Neural progenitor cell (in vitro differentiated cells): ENCODE results near the gene TAF11L8. TPM values are rescaled to one million over a fixed set of nuclear protein-coding genes. Genes with fewer than 3 reads are reported as not detected.
A peak's percentile ranks its signal among the peaks of the same experiment; 100 is the strongest.
"Not testable (repeated sequence)": the region's sequence is repeated elsewhere in the genome, so short reads cannot be mapped to it uniquely, and the experiment has no call there.

Source experiments
- DNase-seq: peaks from one replicate; pipeline ENCODE4 v3.0.0-alpha.2; 2016; ENCODE audit warnings: low spot score
- H2AFZ ChIP-seq: fragments of 200-600 bp; sonication (generic); replicated peaks from 2 replicates; pipeline ENCODE4 v1.6.1; 2016; ENCODE audit warnings: antibody characterized with exemption
- H3F3A ChIP-seq: fragments of 200-600 bp; sonication (generic); 2 replicates; pipeline ENCODE4 v1.6.1; 2016; ENCODE audit warnings: antibody characterized with exemption, low read depth
- H3K27ac ChIP-seq: fragments of 200-600 bp; sonication (generic); 2 replicates; pipeline ENCODE4 v1.5.1; 2016; ENCODE audit warnings: mild to moderate bottlenecking
- H3K27me3 ChIP-seq: fragments of 200-600 bp; sonication (generic); 2 replicates; pipeline ENCODE4 v1.6.1; 2016; ENCODE audit warnings: mild to moderate bottlenecking, moderate library complexity
- H3K36me3 ChIP-seq: fragments of 200-600 bp; sonication (generic); 2 replicates; pipeline ENCODE4 v1.5.1; 2016
- H3K4me1 ChIP-seq: fragments of 200-600 bp; sonication (generic); 2 replicates; pipeline ENCODE4 v1.6.1; 2016; ENCODE audit warnings: mixed run types
- H3K4me2 ChIP-seq: fragments of 200-600 bp; sonication (generic); 2 replicates; pipeline ENCODE4 v1.6.1; 2016
- H3K4me3 ChIP-seq: fragments of 200-600 bp; sonication (generic); 2 replicates; pipeline ENCODE4 v1.5.1; 2016
- H3K79me2 ChIP-seq: fragments of 200-600 bp; sonication (generic); 2 replicates; pipeline ENCODE4 v1.6.1; 2016; ENCODE audit warnings: low read depth
- H3K9ac ChIP-seq: fragments of 200-600 bp; sonication (generic); 2 replicates; pipeline ENCODE4 v1.6.1; 2016
- H3K9me3 ChIP-seq: fragments of 200-600 bp; sonication (generic); 2 replicates; pipeline ENCODE4 v1.5.1; 2016; ENCODE audit warnings: low read depth
- H4K20me1 ChIP-seq: fragments of 200-600 bp; sonication (generic); 2 replicates; pipeline ENCODE4 v1.6.1; 2016; ENCODE audit warnings: low read depth
- H3K27ac Mint-ChIP-seq: 3 replicates; pipeline ENCODE4 v1.8.0; 2021; ENCODE audit warnings: mixed read lengths
- H3K27me3 Mint-ChIP-seq: 2 replicates; pipeline ENCODE4 v1.8.0; 2022; ENCODE audit warnings: low read depth, mild to moderate bottlenecking, inconsistent platforms, moderate library complexity, mixed read lengths; ENCODE audit not compliant: insufficient read depth
- H3K36me3 Mint-ChIP-seq: 3 replicates; pipeline ENCODE4 v1.8.0; 2021; ENCODE audit warnings: mixed read lengths
- H3K4me1 Mint-ChIP-seq: 3 replicates; pipeline ENCODE4 v1.8.0; 2021; ENCODE audit warnings: mixed read lengths
- H3K4me3 Mint-ChIP-seq: 3 replicates; pipeline ENCODE4 v1.8.0; 2021; ENCODE audit warnings: mild to moderate bottlenecking, moderate library complexity, mixed read lengths
- H3K9me3 Mint-ChIP-seq: 3 replicates; pipeline ENCODE4 v1.8.0; 2020; ENCODE audit warnings: mixed read lengths
- EZH2 ChIP-seq: fragments of 200-600 bp; sonication (generic); IDR thresholded peaks from 2 replicates; pipeline ENCODE4 v1.6.1; 2017; ENCODE audit warnings: antibody characterized with exemption, mild to moderate bottlenecking, moderate library complexity
- EZH2phosphoT487 ChIP-seq: fragments of 200-600 bp; sonication (generic); IDR thresholded peaks from 2 replicates; pipeline ENCODE4 v1.6.1; 2017; ENCODE audit warnings: antibody characterized with exemption
- total RNA-seq: library from RNA; depleted of rRNA; stranded (reverse); fragments of >200 nt; gene quantifications from 2 replicates; pipeline ENCODE4 v1.2.3, GENCODE V29; 2015; ENCODE audit warnings: low replicate concordance
- TF ChIP-seq, protein P1 (sequence below): fragments of 200-600 bp; sonication (generic); IDR thresholded peaks from 2 replicates; pipeline ENCODE4 v1.5.1; 2017; ENCODE audit warnings: antibody characterized with exemption, mild to moderate bottlenecking

The TAF11L8 gene
- total RNA-seq, 1 donor from 2014 or later, result not detected

DNA sequence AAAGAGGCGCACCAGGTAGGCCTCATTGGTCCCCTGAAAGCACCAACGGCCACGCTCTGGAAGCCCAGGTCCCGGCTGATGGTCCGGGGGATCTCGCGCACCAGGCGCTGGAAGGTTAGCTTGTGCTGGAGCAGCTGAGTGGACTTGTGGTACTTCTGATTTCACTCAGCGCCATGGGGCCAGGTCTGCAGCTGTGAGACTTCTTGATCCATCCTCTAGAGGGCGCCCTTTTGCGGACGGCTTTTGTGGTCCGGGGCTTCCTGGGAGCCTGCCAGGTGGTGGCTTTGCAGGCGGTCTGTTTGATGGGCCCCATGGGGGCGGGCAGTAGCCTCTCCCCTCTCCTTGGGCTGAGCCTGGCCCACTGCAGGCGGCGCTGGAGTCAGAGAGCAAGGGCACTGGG is 29.9 kb upstream of the TAF11L8 start:
- TF ChIP-seq, protein P1, sequence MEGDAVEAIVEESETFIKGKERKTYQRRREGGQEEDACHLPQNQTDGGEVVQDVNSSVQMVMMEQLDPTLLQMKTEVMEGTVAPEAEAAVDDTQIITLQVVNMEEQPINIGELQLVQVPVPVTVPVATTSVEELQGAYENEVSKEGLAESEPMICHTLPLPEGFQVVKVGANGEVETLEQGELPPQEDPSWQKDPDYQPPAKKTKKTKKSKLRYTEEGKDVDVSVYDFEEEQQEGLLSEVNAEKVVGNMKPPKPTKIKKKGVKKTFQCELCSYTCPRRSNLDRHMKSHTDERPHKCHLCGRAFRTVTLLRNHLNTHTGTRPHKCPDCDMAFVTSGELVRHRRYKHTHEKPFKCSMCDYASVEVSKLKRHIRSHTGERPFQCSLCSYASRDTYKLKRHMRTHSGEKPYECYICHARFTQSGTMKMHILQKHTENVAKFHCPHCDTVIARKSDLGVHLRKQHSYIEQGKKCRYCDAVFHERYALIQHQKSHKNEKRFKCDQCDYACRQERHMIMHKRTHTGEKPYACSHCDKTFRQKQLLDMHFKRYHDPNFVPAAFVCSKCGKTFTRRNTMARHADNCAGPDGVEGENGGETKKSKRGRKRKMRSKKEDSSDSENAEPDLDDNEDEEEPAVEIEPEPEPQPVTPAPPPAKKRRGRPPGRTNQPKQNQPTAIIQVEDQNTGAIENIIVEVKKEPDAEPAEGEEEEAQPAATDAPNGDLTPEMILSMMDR, result peak; percentile 48
- TF ChIP-seq EZH2phosphoT487, result no peak

DNA sequence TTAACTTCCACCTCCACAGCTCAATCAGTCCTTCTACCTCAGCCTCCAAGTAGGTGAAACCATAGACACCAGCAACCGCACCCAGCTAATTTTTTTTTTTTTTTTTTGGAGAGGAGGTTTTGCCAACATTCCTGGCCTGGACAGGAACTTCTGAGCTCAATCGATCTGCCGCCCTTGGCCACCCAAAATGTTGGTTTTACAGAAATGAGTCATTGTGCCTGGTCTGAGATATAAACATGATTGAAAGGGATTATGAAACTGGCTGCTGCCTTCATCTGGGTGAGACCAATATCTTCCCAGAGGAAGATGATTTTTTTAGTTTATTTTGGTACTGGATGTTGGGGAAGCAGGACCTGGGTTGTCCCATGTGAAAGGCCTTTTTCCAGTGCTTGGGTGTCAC is 28.6 kb upstream of the TAF11L8 start:
- Histone ChIP-seq H3K79me2 (no peaks in the 10 kb centered on the region), H3K4me1 (no peaks in the 10 kb centered on the region), H3K36me3 (no peaks in the 10 kb centered on the region), H3K9me3 (no peaks in the 10 kb centered on the region), H4K20me1 (no peaks in the 10 kb centered on the region), H3K4me2 (no peak overlapping the region), H3K27ac (no peak overlapping the region), H3K9ac (no peak overlapping the region), H2AFZ (no peak overlapping the region), H3K27me3 (no peaks in the 10 kb centered on the region), H3F3A (no peaks in the 10 kb centered on the region), H3K4me3 (no peak overlapping the region)
- no peaks in the 10 kb centered on the region for H3K4me1 Mint-ChIP-seq
- no peak overlapping the region for H3K4me3 Mint-ChIP-seq
- H3K9me3 Mint-ChIP-seq, result no peaks in the 10 kb centered on the region
- H3K27ac Mint-ChIP-seq, result no peak overlapping the region
- DNase-seq, result no peak
- no peak for TF ChIP-seq EZH2
- no peaks in the 10 kb centered on the region for H3K36me3 Mint-ChIP-seq
- H3K27me3 Mint-ChIP-seq, result no peaks in the 10 kb centered on the region

More for the DNA sequence above, 29.9 kb upstream of the TAF11L8 start:
- Histone ChIP-seq H4K20me1 (no peaks in the 10 kb centered on the region), H3K4me3 (no peak overlapping the region), H3K36me3 (no peaks in the 10 kb centered on the region), H3K9me3 (no peaks in the 10 kb centered on the region), H3F3A (no peaks in the 10 kb centered on the region), H3K27ac (no peak overlapping the region), H3K9ac (no peak overlapping the region), H3K4me2 (no peak overlapping the region), H3K27me3 (no peaks in the 10 kb centered on the region), H2AFZ (no peak overlapping the region), H3K79me2 (no peaks in the 10 kb centered on the region), H3K4me1 (no peaks in the 10 kb centered on the region)
- Mint-ChIP-seq H3K27ac (no peak overlapping the region), H3K9me3 (no peaks in the 10 kb centered on the region), H3K27me3 (no peaks in the 10 kb centered on the region), H3K4me3 (no peak overlapping the region), H3K36me3 (no peaks in the 10 kb centered on the region), H3K4me1 (no peaks in the 10 kb centered on the region)
- no peak for DNase-seq

DNA sequence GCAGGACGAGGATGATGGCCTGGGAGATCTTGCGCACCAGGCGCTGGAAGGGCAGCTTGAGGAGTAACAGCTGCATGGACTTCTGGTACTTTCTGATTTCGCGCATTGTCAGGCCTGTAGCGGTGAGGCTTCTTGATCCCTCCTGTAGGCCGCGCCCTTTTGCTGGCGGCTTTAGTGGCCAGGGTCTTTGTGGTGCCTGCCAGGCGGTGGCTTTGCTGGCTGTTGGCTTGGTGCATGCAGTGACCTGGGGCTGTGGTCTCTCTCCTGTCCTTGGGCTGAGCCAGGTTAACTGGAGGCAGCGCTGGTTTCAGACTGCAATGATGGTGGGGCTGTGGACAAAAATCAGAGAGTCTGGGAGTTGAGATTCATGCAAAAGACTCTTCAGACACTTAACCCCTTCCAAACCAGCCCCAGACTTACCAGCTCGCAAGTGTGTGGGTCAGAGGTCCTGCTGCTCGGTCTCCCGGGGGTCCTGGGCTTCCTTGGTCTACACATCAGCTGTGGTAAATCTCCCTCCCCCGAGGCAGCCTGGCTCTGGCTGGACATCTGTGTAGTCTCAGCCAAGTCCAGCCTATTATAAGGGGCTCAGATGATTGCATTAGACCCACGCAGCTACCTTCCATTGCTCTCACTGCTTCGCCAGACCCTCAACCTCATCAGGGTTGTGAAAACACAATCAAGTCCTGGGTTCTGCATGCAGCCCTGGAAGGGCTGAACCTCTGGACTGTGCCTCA is 24.3 kb upstream of the TAF11L8 start:
- Histone ChIP-seq H2AFZ (no peak overlapping the region), H3K79me2 (no peaks in the 10 kb centered on the region), H3K9ac (no peak overlapping the region), H3K9me3 (no peaks in the 10 kb centered on the region), H3K36me3 (no peaks in the 10 kb centered on the region), H3K27me3 (no peaks in the 10 kb centered on the region), H3F3A (no peaks in the 10 kb centered on the region), H3K4me1 (no peaks in the 10 kb centered on the region), H3K27ac (no peak overlapping the region), H3K4me2 (no peak overlapping the region), H3K4me3 (no peak overlapping the region), H4K20me1 (no peaks in the 10 kb centered on the region)
- H3K4me3 Mint-ChIP-seq, result no peak overlapping the region
- H3K27me3 Mint-ChIP-seq, result no peaks in the 10 kb centered on the region
- no peaks in the 10 kb centered on the region for H3K9me3 Mint-ChIP-seq
- TF ChIP-seq EZH2phosphoT487, result no peak
- TF ChIP-seq, protein P1, result no peak
- TF ChIP-seq EZH2, result no peak
- no peak overlapping the region for H3K27ac Mint-ChIP-seq
- no peaks in the 10 kb centered on the region for H3K4me1 Mint-ChIP-seq
- no peak for DNase-seq
- no peaks in the 10 kb centered on the region for H3K36me3 Mint-ChIP-seq

DNA sequence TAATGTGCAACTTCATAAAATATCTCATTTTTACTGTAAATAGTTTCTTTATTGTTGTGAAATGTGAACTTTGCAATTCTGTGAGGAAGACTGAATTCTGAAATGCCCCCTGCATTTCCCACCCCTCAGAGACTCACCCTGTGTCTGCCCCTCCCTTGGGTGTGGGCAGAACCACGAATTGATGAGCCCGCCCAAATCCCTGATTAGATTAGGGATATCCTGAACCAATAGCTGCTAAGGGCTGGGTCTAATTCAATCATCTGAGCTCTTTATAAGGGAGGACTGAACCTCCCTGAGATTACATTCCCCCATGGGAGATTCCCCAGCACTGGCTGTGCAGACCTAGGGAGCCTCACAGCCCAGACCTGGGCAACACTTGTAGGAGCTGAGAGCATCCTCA is 19.3 kb upstream of the TAF11L8 start, which contains the start of gene TAF11L12:
Gene TAF11L12 (plus strand): TSS at position 301 of the 400 bp plus-strand sequence.
- H3K4me2 ChIP-seq, H3K4me3 ChIP-seq, H3K36me3 Mint-ChIP-seq, H3K27ac ChIP-seq, H3K4me3 Mint-ChIP-seq, DNase-seq, H3K4me1 Mint-ChIP-seq, H3K9ac ChIP-seq, H3K9me3 ChIP-seq, H3K27me3 Mint-ChIP-seq, H2AFZ ChIP-seq, H3K4me1 ChIP-seq, H3K36me3 ChIP-seq, H3K9me3 Mint-ChIP-seq, H3K79me2 ChIP-seq, H4K20me1 ChIP-seq, H3K27me3 ChIP-seq, H3F3A ChIP-seq: not testable (repeated sequence)
- H3K27ac Mint-ChIP-seq, result peak within 1 kb of the TSS; percentile 42

DNA sequence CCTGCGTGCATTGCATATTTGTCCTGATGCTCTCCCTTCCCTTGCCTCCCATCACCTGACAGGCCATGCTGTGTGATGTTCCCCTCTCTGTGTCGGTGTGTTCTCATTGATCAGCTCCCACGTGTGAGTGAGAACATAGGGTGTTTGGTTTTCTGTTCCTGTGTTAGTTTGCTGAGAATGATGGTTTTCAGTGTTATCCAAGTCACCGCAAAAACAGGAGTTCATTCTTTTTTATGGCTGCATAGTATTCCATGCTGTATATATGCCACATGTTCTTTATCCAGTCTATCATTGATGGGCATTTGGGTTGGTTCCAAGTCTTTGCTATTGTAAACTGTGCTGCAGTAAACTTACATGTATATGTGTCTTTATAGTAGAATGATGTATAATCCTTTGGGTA is 16.7 kb upstream of the TAF11L8 start:
- not testable (repeated sequence) for H3K79me2 ChIP-seq, H3K4me3 ChIP-seq, H3K36me3 ChIP-seq, H3K27ac ChIP-seq, H3K4me3 Mint-ChIP-seq, H3K27me3 ChIP-seq, H3K27me3 Mint-ChIP-seq, H3F3A ChIP-seq, H3K4me2 ChIP-seq, H2AFZ ChIP-seq, H3K4me1 ChIP-seq, H3K36me3 Mint-ChIP-seq, H3K9me3 Mint-ChIP-seq, H4K20me1 ChIP-seq, DNase-seq, H3K27ac Mint-ChIP-seq, H3K9ac ChIP-seq, H3K9me3 ChIP-seq, H3K4me1 Mint-ChIP-seq
